HG03460 (cell line): Measurements from ENCODE around the gene YPEL3.
"Not testable (repeated sequence)": the region's sequence is repeated elsewhere in the genome, so short reads cannot be mapped to it uniquely, and the experiment has no call there.

ENCODE experiments used
- ATAC-seq: cut with Tn5 transposase; IDR thresholded peaks from one replicate; pipeline ENCODE4 v1.9.1; 2021; ENCODE audit not compliant: unreplicated experiment

Gene YPEL3

GRCh38 chr16:30096105-30096861 lies at the start of gene YPEL3:
Gene YPEL3 (minus strand): TSS chr16:30096213. CDS start chr16:30095482, 731 bp downstream.
- peak; percentile 41 for ATAC-seq

GRCh38 chr16:30145657-30146056 lies 49.6 kb upstream of the YPEL3 start:
- no peak for ATAC-seq

GRCh38 chr16:30144917-30145316 lies 48.9 kb upstream of the YPEL3 start:
- no peak for ATAC-seq

- ATAC-seq = no peak
Observed at GRCh38 chr16:30144017-30144416, 48.0 kb upstream of the YPEL3 start.

- ATAC-seq = no peak
Observed at GRCh38 chr16:30143347-30143702, 47.3 kb upstream of the YPEL3 start.

GRCh38 chr16:30142672-30143346 lies 46.8 kb upstream of the YPEL3 start:
- no peak for ATAC-seq

- ATAC-seq = no peak
Observed at GRCh38 chr16:30141750-30142149, 45.7 kb upstream of the YPEL3 start.

GRCh38 chr16:30139583-30140481 lies 43.8 kb upstream of the YPEL3 start:
- ATAC-seq = no peak

GRCh38 chr16:30137897-30138296 lies 41.9 kb upstream of the YPEL3 start:
- no peak for ATAC-seq

GRCh38 chr16:30136971-30137605 lies 41.1 kb upstream of the YPEL3 start:
- ATAC-seq = no peak

GRCh38 chr16:30132591-30132990 lies 36.6 kb upstream of the YPEL3 start:
- ATAC-seq = no peak

GRCh38 chr16:30131869-30132475 lies 36.0 kb upstream of the YPEL3 start:
- no peak for ATAC-seq

GRCh38 chr16:30127993-30128392 lies 32.0 kb upstream of the YPEL3 start:
- ATAC-seq = no peak

GRCh38 chr16:30125690-30126089 lies 29.7 kb upstream of the YPEL3 start:
- ATAC-seq = not testable (repeated sequence)

- no peak for ATAC-seq
Observed at GRCh38 chr16:30124985-30125379, 29.0 kb upstream of the YPEL3 start.

GRCh38 chr16:30122604-30123160 lies 26.7 kb upstream of the YPEL3 start:
- ATAC-seq = no peak

- no peak for ATAC-seq
Observed at GRCh38 chr16:30121741-30122571, 25.9 kb upstream of the YPEL3 start.

GRCh38 chr16:30120340-30121105 lies 24.5 kb upstream of the YPEL3 start:
- no peak for ATAC-seq

- no peak for ATAC-seq
Observed at GRCh38 chr16:30119428-30119827, 23.4 kb upstream of the YPEL3 start.
